Heart right ventricle (tissue), 16 donors: ENCODE results near the gene GUK1. TPM values are rescaled to one million over a fixed set of nuclear protein-coding genes. Genes with fewer than 3 reads are reported as not detected.
A peak's percentile ranks its signal among the peaks of the same experiment; 100 is the strongest.
"Not testable (repeated sequence)": the region's sequence is repeated elsewhere in the genome, so short reads cannot be mapped to it uniquely, and the experiment has no call there.

Experiments
- ATAC-seq, 8 donors: fragments of 200-7000 bp; cut with Tn5 transposase; one replicate each; pipeline ENCODE4 v1.9.1; 2020; ENCODE audit warnings: mild to moderate bottlenecking in 8 of 8, moderate library complexity in 8 of 8, moderate number of reproducible peaks in 1 of 8
- DNase-seq, 2 donors: peaks; one replicate each; pipeline ENCODE4 v3.0.0-alpha.2; 2020
- H3K27ac ChIP-seq, 10 donors: fragments of 200-600 bp; sonication (generic) in 2 of 10; one replicate each; pipeline versions ENCODE4 v1.5.0 to v1.8.0; 2020 to 2022; ENCODE audit warnings: mild to moderate bottlenecking in 3 of 10
- H3K27me3 ChIP-seq, 7 donors: fragments of 200-600 bp; one replicate each; pipeline ENCODE4 v1.8.0; 2021 to 2022; ENCODE audit warnings: mild to moderate bottlenecking in 2 of 7
- H3K36me3 ChIP-seq, 9 donors: fragments of 200-600 bp; sonication (generic) in 1 of 9; one replicate each; pipeline versions ENCODE4 v1.5.0 to v1.8.0; 2020 to 2022; ENCODE audit warnings: mild to moderate bottlenecking in 2 of 9
- H3K4me1 ChIP-seq, 9 donors: fragments of 200-600 bp; sonication (generic) in 1 of 9; one replicate each; pipeline versions ENCODE4 v1.5.0 to v1.8.0; 2020 to 2022; ENCODE audit warnings: mild to moderate bottlenecking in 4 of 9
- H3K4me3 ChIP-seq, 10 donors: fragments of 200-600 bp; sonication (generic) in 2 of 10; one replicate each; pipeline versions ENCODE4 v1.5.0 to v1.8.0; 2020 to 2022; ENCODE audit warnings: mild to moderate bottlenecking in 7 of 10, moderate library complexity in 2 of 10
- H3K9me3 ChIP-seq, 11 donors: fragments of 200-600 bp in 10 of 11; sonication (generic) in 2 of 11; one replicate each; pipeline versions ENCODE4 v1.5.0 to v1.8.0; 2013 to 2022; ENCODE audit warnings: mild to moderate bottlenecking in 2 of 11, control low read depth in 1 of 11, moderate library complexity in 1 of 11
- CTCF ChIP-seq, 9 donors: fragments of 200-600 bp; sonication (generic) in 2 of 9; IDR thresholded peaks; one replicate each; pipeline versions ENCODE4 v1.5.0 to v1.8.0; 2021 to 2022; ENCODE audit warnings: antibody characterized with exemption in 9 of 9, mild to moderate bottlenecking in 5 of 9, moderate library complexity in 1 of 9
- WGBS, 2 donors: extraction: QIAGEN DNeasy Blood & Tissue Kit; methylation state at CpG; one replicate each; pipeline ENCODE4 v1.1.7; 2013; ENCODE audit warnings: inconsistent platforms in 1 of 2; 5-methylcytosine and 5-hydroxymethylcytosine counted together
- intact Hi-C, 10 donors: fragments of 100-400 bp; cut with DNase I; formaldehyde crosslinking; loops; one replicate each; pipeline versions ENCODE4 v1.11.1 to v1.14.2; 2022
- polyA plus RNA-seq, 2 donors: library from polyadenylated mRNA; stranded (reverse); fragments of 200-250 nt; gene quantifications; one replicate each; pipeline ENCODE4 v1.2.3, GENCODE V29; 2013
- total RNA-seq, 10 donors: library from RNA; stranded (reverse); fragmentation: NEBNext Ultra II Directional in 3 of 10; extraction: Animal tissue kit (Norgen Biotek cat#: 25700) in 3 of 10; gene quantifications; one replicate each; pipeline versions ENCODE4 v1.2.1 to v1.2.4, GENCODE V29; 2021 to 2023
- donor health status: Arrhythmogenic right ventricular cardiomyopathy.
- donor health status: ischemic (EF 13 %, LVEDD 7.1; RV severe dilation, severe dysfunction).
- donor health status: healthy with polysubstance abuse.
- donor health status: DM: no; HTN: yes; CAD: no.
- donor health status: DM: no; HTN: no; CAD: no.
- donor health status: ischemic (EF 25% LVEDD 6.9; RV normal size, moderate dysfunction).
- donor health status: ischemic (EF 25% LVEDD 5.7; RV mildly dilated, moderate dysfunction).
- donor health status: healthy.
- donor health status: DM: yes; HTN: yes; CAD: no.
- donor health status: Ischemic cardiomyopathy.
- donor health status: ischemic (EF 35%, LVEDD 5.7; RV mildly dilated, moderate dysfunction).
- donor health status: nonischemic (EF 11% LVEDD 7.7; RV severe dilation, severe dysfunction).
- donor health status: DM: yes; HTN: yes; CAD: no.
- donor health status: PGD.
- donor health status: ischemic (EF 29% LVEDD 5.4; RV normal size, mild dysfunction).
- donor health status: nonischemic (EF 23%, LVEDD 6.1; RV moderate dilation, normal function).

The GUK1 gene
- total and polyA plus RNA-seq, 12 donors, result 121 to 474 (median 169) TPM

- WGBS, 2 donors, result 38 to 46% methylated on average over 15 of the region's 15 CpGs
- H3K27me3 ChIP-seq, result no peaks in the 10 kb centered on the region
- TF ChIP-seq CTCF (IDR thresholded peaks at IDR 0.05), result no peak
- H3K9me3 ChIP-seq, result no peaks in the 10 kb centered on the region
- H3K36me3 ChIP-seq, result peaks cover 0 to 27% (median 10%) of the 10 kb centered on the region in 9 donors
- H3K27ac ChIP-seq, result peak overlapping the region; percentile 56 to 96 (median 87)
- ATAC-seq, result peak in 3 of 8 donors; percentile 1 to 11 (median 7)
- H3K4me3 ChIP-seq, result peak overlapping the region; percentile 82 to 99 (median 94)
- peaks cover 7 to 29% (median 21%) of the 10 kb centered on the region in 9 donors for H3K4me1 ChIP-seq
- intact Hi-C loops, result no loop called here
- DNase-seq, result no peak
These were observed 30.1 kb upstream of the GUK1 start for GRCh38 chr1:228109962-228110488.

GRCh38 chr1:228110556-228110955, 29.5 kb upstream of the GUK1 start:
- intact Hi-C loops, result no loop called here
- 87 to 91% methylated on average over 7 of the region's 7 CpGs for WGBS, 2 donors
- H3K27ac ChIP-seq, result peak overlapping the region in 4 of 10 donors; percentile 76 to 91 (median 89)
- no peak for ATAC-seq
- H3K4me1 ChIP-seq, result peaks cover 7 to 26% (median 21%) of the 10 kb centered on the region in 9 donors
- H3K36me3 ChIP-seq, result peaks cover 0 to 24% (median 10%) of the 10 kb centered on the region in 9 donors
- no peaks in the 10 kb centered on the region for H3K9me3 ChIP-seq
- no peak for DNase-seq
- H3K27me3 ChIP-seq, result no peaks in the 10 kb centered on the region
- H3K4me3 ChIP-seq, result peak overlapping the region in 3 of 10 donors; percentile 94 to 99 (median 99)
- TF ChIP-seq CTCF (IDR thresholded peaks at IDR 0.05), result no peak

- H3K4me3 ChIP-seq, H3K27me3 ChIP-seq, intact Hi-C loops, ATAC-seq, H3K9me3 ChIP-seq, H3K27ac ChIP-seq, DNase-seq: not testable (repeated sequence)
- H3K4me1 ChIP-seq, result peaks cover 7 to 26% (median 21%) of the 10 kb centered on the region in 9 donors
- H3K36me3 ChIP-seq, result peaks cover 0 to 17% (median 8%) of the 10 kb centered on the region in 9 donors
- 96 to 97% methylated on average over 6 of the region's 6 CpGs for WGBS, 2 donors
These were observed 28.8 kb upstream of the GUK1 start for GRCh38 chr1:228111315-228111714.

GRCh38 chr1:228112167-228112566, 27.9 kb upstream of the GUK1 start:
- intact Hi-C loops, result no loop called here
- Histone ChIP-seq H3K27me3 (no peaks in the 10 kb centered on the region), H3K27ac (no peak overlapping the region), H3K9me3 (no peaks in the 10 kb centered on the region), H3K4me3 (no peak overlapping the region), H3K36me3 (peaks cover 0 to 8% (median 0%) of the 10 kb centered on the region in 9 donors), H3K4me1 (peaks cover 7 to 26% (median 21%) of the 10 kb centered on the region in 9 donors)
- 90 to 95% methylated on average over 7 of the region's 7 CpGs for WGBS, 2 donors
- DNase-seq, result no peak
- no peak for ATAC-seq
- no peak for TF ChIP-seq CTCF (IDR thresholded peaks at IDR 0.05)

GRCh38 chr1:228112617-228113016, 27.5 kb upstream of the GUK1 start:
- intact Hi-C loops, result no loop called here
- no peak overlapping the region for H3K27ac ChIP-seq
- H3K27me3 ChIP-seq, result no peaks in the 10 kb centered on the region
- H3K9me3 ChIP-seq, result peaks cover 0 to 4% (median 0%) of the 10 kb centered on the region in 11 donors
- peaks cover 0 to 4% (median 0%) of the 10 kb centered on the region in 9 donors for H3K36me3 ChIP-seq
- no peak for TF ChIP-seq CTCF (IDR thresholded peaks at IDR 0.05)
- no peak for ATAC-seq
- H3K4me1 ChIP-seq, result peaks cover 7 to 23% (median 20%) of the 10 kb centered on the region in 9 donors
- no peak overlapping the region for H3K4me3 ChIP-seq
- WGBS, 2 donors, result 67 to 88% methylated on average over 1 of the region's 1 CpG
- no peak for DNase-seq
